Right atrium auricular region (tissue), 2 donors: Measurements from ENCODE around the gene MAML2. TPM values are rescaled to one million over a fixed set of nuclear protein-coding genes. Genes with fewer than 3 reads are reported as not detected.
A peak's percentile ranks its signal among the peaks of the same experiment; 100 is the strongest.

Experiments
- DNase-seq: peaks from one replicate; pipeline ENCODE4 v3.0.0-alpha.2; 2019; ENCODE audit warnings: low spot score
- H3K27ac ChIP-seq, 2 donors: fragments of 200-600 bp; sonication (generic); 1 replicate in 1 of 2; 2 replicates in 1 of 2; pipeline ENCODE4 v1.5.1; 2016 to 2019
- H3K27me3 ChIP-seq, 2 donors: fragments of 200-600 bp; sonication (generic); one replicate each; pipeline versions ENCODE4 v1.5.1 to v1.6.0; 2017 to 2019
- H3K36me3 ChIP-seq: fragments of 200-600 bp; sonication (generic); one replicate; pipeline ENCODE4 v1.5.1; 2016
- H3K4me1 ChIP-seq, 2 donors: fragments of 200-600 bp; sonication (generic); one replicate each; pipeline versions ENCODE4 v1.5.1 to v1.6.0; 2017 to 2019
- H3K4me3 ChIP-seq, 2 donors: fragments of 200-600 bp; sonication (generic); 1 replicate in 1 of 2; 2 replicates in 1 of 2; pipeline ENCODE4 v1.5.1; 2017 to 2019; ENCODE audit warnings: mild to moderate bottlenecking in 1 of 2, moderate library complexity in 1 of 2
- H3K9me3 ChIP-seq, 2 donors: fragments of 200-600 bp; sonication (generic); one replicate each; pipeline ENCODE4 v1.5.1; 2019
- total RNA-seq, 2 donors: library from RNA; depleted of rRNA; stranded (reverse); fragments of >200 nt; gene quantifications; one replicate each; pipeline ENCODE4 v1.1.0, GENCODE V29; 2016
- TF ChIP-seq, protein P1 (sequence below), 2 donors: fragments of 200-600 bp; sonication (generic); IDR thresholded peaks; one replicate each; pipeline ENCODE4 v1.5.1; 2019; ENCODE audit warnings: antibody characterized with exemption in 2 of 2

The MAML2 gene
- total RNA-seq, 2 donors from 2014 or later, result 7.6 to 16.6 TPM

DNA sequence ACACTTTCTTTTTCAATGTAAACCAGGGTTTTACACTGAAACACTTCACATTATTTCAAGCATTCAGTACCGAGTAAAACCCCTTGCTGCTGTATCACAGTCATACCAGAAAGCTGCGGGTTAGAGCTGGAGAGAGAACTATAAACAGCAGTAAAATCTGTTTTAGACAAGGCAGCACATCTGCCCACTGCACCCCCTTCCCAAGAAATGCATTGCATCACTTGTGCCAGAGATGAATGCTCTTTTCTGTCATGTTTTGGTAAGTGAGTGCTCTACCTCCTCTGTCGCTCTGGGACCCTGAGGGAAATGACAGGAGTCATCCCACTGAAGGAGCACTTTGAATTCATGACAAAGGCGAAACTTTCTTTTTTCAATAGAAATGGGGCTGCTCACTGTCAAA, 107.2 kb downstream of the MAML2 start:
- H3K4me3 ChIP-seq, result no peak overlapping the region
- no peaks in the 10 kb centered on the region for H3K36me3 ChIP-seq
- DNase-seq, result no peak
- no peaks in the 10 kb centered on the region for H3K9me3 ChIP-seq
- no peaks in the 10 kb centered on the region for H3K27me3 ChIP-seq
- TF ChIP-seq, protein P1, sequence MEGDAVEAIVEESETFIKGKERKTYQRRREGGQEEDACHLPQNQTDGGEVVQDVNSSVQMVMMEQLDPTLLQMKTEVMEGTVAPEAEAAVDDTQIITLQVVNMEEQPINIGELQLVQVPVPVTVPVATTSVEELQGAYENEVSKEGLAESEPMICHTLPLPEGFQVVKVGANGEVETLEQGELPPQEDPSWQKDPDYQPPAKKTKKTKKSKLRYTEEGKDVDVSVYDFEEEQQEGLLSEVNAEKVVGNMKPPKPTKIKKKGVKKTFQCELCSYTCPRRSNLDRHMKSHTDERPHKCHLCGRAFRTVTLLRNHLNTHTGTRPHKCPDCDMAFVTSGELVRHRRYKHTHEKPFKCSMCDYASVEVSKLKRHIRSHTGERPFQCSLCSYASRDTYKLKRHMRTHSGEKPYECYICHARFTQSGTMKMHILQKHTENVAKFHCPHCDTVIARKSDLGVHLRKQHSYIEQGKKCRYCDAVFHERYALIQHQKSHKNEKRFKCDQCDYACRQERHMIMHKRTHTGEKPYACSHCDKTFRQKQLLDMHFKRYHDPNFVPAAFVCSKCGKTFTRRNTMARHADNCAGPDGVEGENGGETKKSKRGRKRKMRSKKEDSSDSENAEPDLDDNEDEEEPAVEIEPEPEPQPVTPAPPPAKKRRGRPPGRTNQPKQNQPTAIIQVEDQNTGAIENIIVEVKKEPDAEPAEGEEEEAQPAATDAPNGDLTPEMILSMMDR (IDR thresholded peaks at IDR 0.05), result no peak
- H3K27ac ChIP-seq, result no peak overlapping the region
- H3K4me1 ChIP-seq, result peaks cover 0 to 22% of the 10 kb centered on the region in 2 donors

DNA sequence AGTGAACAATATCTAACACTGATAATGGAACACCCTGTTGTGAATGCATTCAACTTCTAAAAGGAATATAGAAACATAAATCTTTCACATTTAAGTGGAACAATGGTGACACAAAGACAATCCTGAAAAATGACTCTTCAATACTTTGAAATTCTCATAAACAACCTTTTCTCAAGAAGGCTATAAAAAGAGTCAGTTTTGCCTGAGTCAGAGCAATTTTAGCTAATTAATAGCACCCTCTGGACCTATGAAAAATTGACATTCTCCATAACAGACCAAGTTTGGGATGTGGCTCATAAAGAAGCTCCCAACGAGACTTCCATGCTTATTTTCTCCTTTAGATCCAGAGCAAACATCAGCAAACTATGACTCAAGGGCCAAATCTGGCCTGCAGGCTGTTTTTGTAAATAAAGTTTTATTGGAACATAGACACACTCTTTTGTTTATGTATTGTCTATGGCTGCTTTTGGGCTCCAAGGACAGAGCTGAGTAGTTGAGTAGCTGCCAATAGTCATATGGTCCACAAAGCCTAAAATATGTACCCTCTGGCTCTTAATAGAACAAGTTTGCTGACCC, 108.0 kb downstream of the MAML2 start:
- no peak overlapping the region for H3K27ac ChIP-seq

DNA sequence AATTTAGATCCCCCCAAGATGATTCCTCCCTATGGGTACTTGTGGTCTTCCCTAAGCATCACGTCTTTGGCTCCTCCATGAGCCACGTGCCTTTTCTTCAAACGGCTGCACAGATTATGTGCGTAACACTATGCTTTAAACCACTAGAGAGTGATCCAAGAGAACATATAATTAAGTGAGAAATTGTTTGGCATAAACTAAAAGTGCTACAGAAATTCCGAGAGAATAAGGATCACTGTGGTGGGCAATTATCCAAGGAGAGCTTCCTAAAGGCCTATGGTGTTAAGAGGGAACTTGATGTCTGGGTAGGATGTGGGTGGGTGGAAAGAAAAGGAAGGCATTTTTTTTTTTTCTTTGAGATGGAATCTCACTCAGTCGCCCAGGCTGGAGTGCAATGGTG, 110.9 kb downstream of the MAML2 start:
- Histone ChIP-seq H3K4me1 (peaks cover 0 to 34% of the 10 kb centered on the region in 2 donors), H3K36me3 (no peaks in the 10 kb centered on the region), H3K27ac (no peak overlapping the region), H3K27me3 (no peaks in the 10 kb centered on the region), H3K9me3 (no peaks in the 10 kb centered on the region), H3K4me3 (no peak overlapping the region)
- no peak for DNase-seq
- TF ChIP-seq, protein P1 (IDR thresholded peaks at IDR 0.05), result no peak

More for the DNA sequence above, 108.0 kb downstream of the MAML2 start:
- no peaks in the 10 kb centered on the region for H3K9me3 ChIP-seq
- no peaks in the 10 kb centered on the region for H3K36me3 ChIP-seq
- H3K4me3 ChIP-seq, result no peak overlapping the region
- DNase-seq, result no peak
- TF ChIP-seq, protein P1 (IDR thresholded peaks at IDR 0.05), result no peak
- peaks cover 0 to 22% of the 10 kb centered on the region in 2 donors for H3K4me1 ChIP-seq
- H3K27me3 ChIP-seq, result no peaks in the 10 kb centered on the region

DNA sequence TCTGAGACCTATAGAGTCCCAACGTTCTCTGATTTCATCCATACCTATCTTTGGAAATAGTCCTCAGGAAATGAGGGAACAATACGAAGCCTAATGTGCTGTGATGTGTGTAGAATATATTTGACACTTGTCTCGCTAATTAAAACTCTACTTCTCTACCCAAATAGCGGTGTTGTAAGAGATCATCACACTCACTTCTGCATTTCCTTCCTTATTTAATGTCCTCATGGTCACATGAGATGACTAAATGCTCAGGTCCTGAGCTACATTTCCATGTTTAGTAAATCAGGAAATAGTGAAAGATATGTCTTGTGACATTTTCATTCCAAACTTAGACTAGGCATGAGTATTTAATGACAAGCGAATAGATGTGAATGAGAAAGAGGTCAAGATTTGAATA, 112.3 kb downstream of the MAML2 start:
- peaks cover 0 to 40% of the 10 kb centered on the region in 2 donors for H3K4me1 ChIP-seq
- H3K27me3 ChIP-seq, result no peaks in the 10 kb centered on the region
- TF ChIP-seq, protein P1 (IDR thresholded peaks at IDR 0.05), result no peak
- no peaks in the 10 kb centered on the region for H3K9me3 ChIP-seq
- no peak overlapping the region for H3K4me3 ChIP-seq
- no peak overlapping the region for H3K27ac ChIP-seq
- DNase-seq, result no peak
- no peaks in the 10 kb centered on the region for H3K36me3 ChIP-seq

DNA sequence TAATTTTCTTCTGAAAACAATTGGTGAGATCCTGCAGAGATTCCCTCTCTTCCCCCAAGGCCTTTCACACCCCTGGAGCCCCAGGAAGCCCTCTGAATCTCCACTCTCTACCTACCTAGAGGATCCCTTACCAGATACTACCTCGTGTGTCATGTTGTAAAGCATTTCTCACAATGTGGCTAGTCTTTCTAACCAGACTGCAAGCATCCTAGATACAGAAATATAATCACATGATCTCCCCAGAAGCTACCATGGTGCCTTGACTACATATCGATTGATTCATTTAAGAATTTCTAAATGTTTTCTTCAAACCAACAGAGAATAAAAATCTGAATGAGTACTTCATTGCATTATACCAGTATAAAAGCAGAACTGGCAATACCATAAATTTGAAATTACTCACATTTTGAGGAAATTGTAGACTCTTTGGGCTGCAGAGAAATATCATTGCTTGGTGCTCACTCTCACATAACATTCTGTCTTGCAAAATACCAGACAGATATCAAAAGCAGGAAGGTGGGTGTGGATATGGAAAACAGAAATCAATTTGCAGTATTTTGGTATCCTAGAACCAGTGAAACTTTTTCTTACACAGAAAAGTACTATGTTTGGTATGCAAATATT, 113.5 kb downstream of the MAML2 start:
- TF ChIP-seq, protein P1 (IDR thresholded peaks at IDR 0.05), result no peak
- Histone ChIP-seq H3K36me3 (no peaks in the 10 kb centered on the region), H3K4me1 (peaks cover 0 to 34% of the 10 kb centered on the region in 2 donors), H3K4me3 (no peak overlapping the region), H3K27ac (peak overlapping the region; percentile 64 to 76), H3K27me3 (no peaks in the 10 kb centered on the region), H3K9me3 (no peaks in the 10 kb centered on the region)
- DNase-seq, result no peak
